Ovary (tissue), 3 donors: ENCODE measurements around the gene SLIT1.

Experiments
- POLR2A ChIP-seq: fragments of 450-650 bp; IDR thresholded peaks from one replicate; pipeline ENCODE4 v1.6.1; 2017; ENCODE audit warnings: antibody characterized with exemption, mild to moderate bottlenecking, moderate library complexity
- TF ChIP-seq, protein P1 (sequence below), 3 donors: fragments of 450-650 bp in 2 of 3; fragments of 200-600 bp in 1 of 3; IDR thresholded peaks; one replicate each; pipeline versions ENCODE4 v1.5.1 to v1.8.0; 2016 to 2022; ENCODE audit warnings: antibody characterized with exemption in 3 of 3, mild to moderate bottlenecking in 1 of 3
- donor health status: DM: no; HTN: no; CAD: no.

DNA sequence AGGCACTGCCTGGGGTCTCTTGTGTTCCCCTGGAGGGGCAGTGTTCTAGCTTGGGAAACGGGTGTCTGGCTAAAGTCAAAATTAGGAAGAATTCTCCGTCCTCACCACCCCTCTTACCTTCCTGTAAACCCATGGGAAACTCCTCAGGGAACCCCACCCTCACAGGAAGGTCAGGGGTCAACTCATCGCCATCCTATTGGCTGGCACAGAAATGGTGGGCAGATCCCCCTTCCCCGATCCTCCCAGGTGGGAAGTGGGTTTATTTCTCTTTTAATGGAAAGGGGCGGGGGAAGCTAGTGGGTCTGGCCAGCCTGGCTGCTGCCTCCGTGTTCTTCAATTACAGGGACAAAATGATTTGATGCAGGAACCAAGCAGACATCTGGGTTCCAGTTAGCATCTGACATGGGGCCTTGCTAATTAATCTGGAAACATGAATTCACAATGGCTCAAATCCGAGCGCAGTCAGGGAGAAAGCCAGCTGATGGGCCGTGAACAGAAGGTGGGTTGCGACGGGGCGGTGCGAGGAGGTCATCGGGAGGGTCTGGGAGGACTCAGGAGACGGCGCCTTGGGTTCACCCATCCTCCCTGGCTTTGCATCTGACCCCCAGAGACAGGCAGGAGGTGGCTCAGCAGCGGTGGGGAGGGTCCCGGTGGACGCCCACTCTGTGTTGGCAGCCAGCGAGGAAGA, 66.6 kb downstream of the SLIT1 start:
- TF ChIP-seq, protein P1, sequence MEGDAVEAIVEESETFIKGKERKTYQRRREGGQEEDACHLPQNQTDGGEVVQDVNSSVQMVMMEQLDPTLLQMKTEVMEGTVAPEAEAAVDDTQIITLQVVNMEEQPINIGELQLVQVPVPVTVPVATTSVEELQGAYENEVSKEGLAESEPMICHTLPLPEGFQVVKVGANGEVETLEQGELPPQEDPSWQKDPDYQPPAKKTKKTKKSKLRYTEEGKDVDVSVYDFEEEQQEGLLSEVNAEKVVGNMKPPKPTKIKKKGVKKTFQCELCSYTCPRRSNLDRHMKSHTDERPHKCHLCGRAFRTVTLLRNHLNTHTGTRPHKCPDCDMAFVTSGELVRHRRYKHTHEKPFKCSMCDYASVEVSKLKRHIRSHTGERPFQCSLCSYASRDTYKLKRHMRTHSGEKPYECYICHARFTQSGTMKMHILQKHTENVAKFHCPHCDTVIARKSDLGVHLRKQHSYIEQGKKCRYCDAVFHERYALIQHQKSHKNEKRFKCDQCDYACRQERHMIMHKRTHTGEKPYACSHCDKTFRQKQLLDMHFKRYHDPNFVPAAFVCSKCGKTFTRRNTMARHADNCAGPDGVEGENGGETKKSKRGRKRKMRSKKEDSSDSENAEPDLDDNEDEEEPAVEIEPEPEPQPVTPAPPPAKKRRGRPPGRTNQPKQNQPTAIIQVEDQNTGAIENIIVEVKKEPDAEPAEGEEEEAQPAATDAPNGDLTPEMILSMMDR (IDR thresholded peaks at IDR 0.05): no peak
- no peak for TF ChIP-seq POLR2A
